NT2/D1 (cell line): Measurements from ENCODE around the gene RTL10.

Experiments
- DNase-seq: peaks from one replicate; pipeline ENCODE4 v3.0.0-alpha.2; 2011; ENCODE audit warnings: low read depth, low spot score
- H3K27me3 ChIP-seq: 2 replicates; pipeline ENCODE4 v1.6.0; 2011; ENCODE audit warnings: mild to moderate bottlenecking; ENCODE audit not compliant: insufficient read length, insufficient read depth
- H3K36me3 ChIP-seq: 2 replicates; pipeline ENCODE4 v1.6.1; 2011; ENCODE audit warnings: mild to moderate bottlenecking, low read length, mixed read lengths; ENCODE audit not compliant: insufficient read depth, insufficient read length
- H3K4me1 ChIP-seq: 2 replicates; pipeline ENCODE4 v1.5.1; 2011; ENCODE audit not compliant: insufficient read depth, insufficient read length
- H3K4me3 ChIP-seq: 2 replicates; pipeline ENCODE4 v1.5.1; 2011; ENCODE audit warnings: low read depth; ENCODE audit not compliant: insufficient read length
- H3K9ac ChIP-seq: 2 replicates; pipeline ENCODE4 v1.6.0; 2011; ENCODE audit warnings: low read depth; ENCODE audit not compliant: insufficient read length
- H3K9me3 ChIP-seq: 2 replicates; pipeline ENCODE4 v1.5.1; 2011; ENCODE audit warnings: mild to moderate bottlenecking, low read length; ENCODE audit not compliant: insufficient read depth
- SUZ12 ChIP-seq: IDR thresholded peaks from 2 replicates; pipeline ENCODE4 v1.6.1; 2011; ENCODE audit not compliant: insufficient read length, insufficient read depth; ENCODE audit errors: extremely low read depth
- YY1 ChIP-seq: IDR thresholded peaks from 2 replicates; pipeline ENCODE4 v1.6.1; 2011; ENCODE audit not compliant: insufficient read length, insufficient read depth
- ZNF274 ChIP-seq: IDR thresholded peaks from 2 replicates; pipeline ENCODE4 v1.6.1; 2011; ENCODE audit warnings: mild to moderate bottlenecking, low read depth, low read length

RTL10 gene

DNA sequence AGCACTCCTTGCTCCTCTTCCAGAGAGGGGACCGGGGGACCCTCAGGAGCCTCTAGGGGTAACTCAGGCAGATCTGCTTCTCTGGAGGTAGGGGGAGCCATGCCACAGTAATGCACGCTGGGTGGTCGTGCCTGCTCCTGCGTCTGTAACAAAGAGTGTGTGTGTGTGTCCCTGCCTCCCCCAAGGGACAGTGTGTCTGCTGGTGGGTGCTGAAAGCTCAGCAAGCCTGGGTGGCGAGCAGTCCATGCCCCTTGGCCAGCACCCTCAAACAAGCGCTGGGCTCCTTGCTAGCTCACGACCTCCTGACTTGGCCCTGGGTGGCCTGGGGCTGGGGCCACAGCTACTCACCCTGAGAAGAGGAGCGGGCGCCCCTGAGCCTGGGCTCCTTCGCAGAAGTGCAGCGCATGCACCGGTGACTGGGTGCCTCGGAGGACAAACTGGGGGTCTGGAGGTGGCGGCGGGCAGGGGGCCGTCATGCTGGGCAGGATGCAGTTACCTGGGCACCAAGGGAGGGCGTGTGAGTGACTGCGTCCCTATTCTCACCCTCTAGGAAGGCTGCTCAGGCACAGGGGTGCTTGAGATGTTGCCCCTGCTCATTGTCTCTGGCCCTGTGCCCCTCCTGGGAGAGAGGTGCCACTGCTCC is 33.7 kb downstream of the RTL10 start:
- no peaks in the 10 kb centered on the region for H3K9me3 ChIP-seq
- H3K9ac ChIP-seq, result no peak overlapping the region
- H3K27me3 ChIP-seq, result no peaks in the 10 kb centered on the region
- no peak overlapping the region for H3K4me3 ChIP-seq
- TF ChIP-seq SUZ12, result no peak
- no peak for TF ChIP-seq ZNF274
- TF ChIP-seq YY1, result no peak
- peaks cover 23% of the 10 kb centered on the region for H3K36me3 ChIP-seq
- H3K4me1 ChIP-seq, result peaks cover 11% of the 10 kb centered on the region
- no peak for DNase-seq

GRCh38 chr22:19819911-19820879 is 34.5 kb downstream of the RTL10 start:
- DNase-seq, result no peak
- no peak overlapping the region for H3K4me3 ChIP-seq
- H3K9me3 ChIP-seq, result no peaks in the 10 kb centered on the region
- H3K4me1 ChIP-seq, result peaks cover 11% of the 10 kb centered on the region
- no peaks in the 10 kb centered on the region for H3K27me3 ChIP-seq
- peaks cover 23% of the 10 kb centered on the region for H3K36me3 ChIP-seq
- H3K9ac ChIP-seq, result no peak overlapping the region
- no peak for TF ChIP-seq ZNF274
- no peak for TF ChIP-seq SUZ12
- TF ChIP-seq YY1, result no peak

DNA sequence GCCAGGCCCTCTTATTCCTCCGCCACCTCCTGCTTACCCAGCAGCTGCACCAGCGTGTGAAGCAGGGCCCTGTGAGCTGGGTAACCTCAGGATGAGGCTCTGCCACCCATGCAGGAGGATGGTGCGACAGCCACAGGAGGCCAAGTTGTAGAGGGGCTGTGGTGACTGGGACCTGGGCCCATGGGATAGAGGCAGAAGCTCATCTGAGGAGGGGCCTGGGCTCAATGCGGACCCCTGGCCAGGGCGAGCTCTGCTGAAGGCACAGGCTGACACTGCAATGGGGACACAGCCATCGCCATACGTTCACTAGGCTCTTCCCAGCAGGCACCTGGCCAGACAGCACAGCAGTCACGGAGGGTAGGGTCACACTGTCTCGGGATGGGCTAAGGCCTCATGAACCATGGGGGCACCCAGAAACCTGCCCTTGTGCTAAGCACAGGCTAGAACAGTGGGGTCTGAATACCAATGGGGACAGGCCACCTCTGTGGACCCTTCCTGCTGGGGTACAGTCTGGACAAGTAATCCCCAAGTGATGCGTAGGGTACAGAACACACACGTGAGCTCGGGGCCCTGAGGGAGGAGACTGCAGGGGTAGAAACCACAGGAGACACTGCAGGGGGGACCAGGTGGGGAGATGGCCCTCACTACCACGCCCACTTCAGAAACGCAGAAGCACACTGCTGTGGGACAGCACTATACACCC is 35.3 kb downstream of the RTL10 start:
- H3K36me3 ChIP-seq, result peaks cover 28% of the 10 kb centered on the region
- no peak overlapping the region for H3K4me3 ChIP-seq
- H3K27me3 ChIP-seq, result no peaks in the 10 kb centered on the region
- no peaks in the 10 kb centered on the region for H3K9me3 ChIP-seq
- TF ChIP-seq YY1 (no peak), SUZ12 (no peak), ZNF274 (no peak)
- DNase-seq, result no peak
- no peak overlapping the region for H3K9ac ChIP-seq
- H3K4me1 ChIP-seq, result peaks cover 9% of the 10 kb centered on the region

GRCh38 chr22:19818324-19819207 is 36.1 kb downstream of the RTL10 start:
- Histone ChIP-seq H3K9ac (no peak overlapping the region), H3K27me3 (no peaks in the 10 kb centered on the region), H3K36me3 (peaks cover 33% of the 10 kb centered on the region), H3K4me3 (no peak overlapping the region), H3K4me1 (peaks cover 5% of the 10 kb centered on the region), H3K9me3 (no peaks in the 10 kb centered on the region)
- no peak for TF ChIP-seq ZNF274
- TF ChIP-seq YY1, result no peak
- TF ChIP-seq SUZ12, result no peak
- DNase-seq, result no peak

GRCh38 chr22:19816372-19817119 is 38.1 kb downstream of the RTL10 start:
- Histone ChIP-seq H3K36me3 (peaks cover 50% of the 10 kb centered on the region), H3K4me1 (peaks cover 7% of the 10 kb centered on the region), H3K27me3 (no peaks in the 10 kb centered on the region), H3K9ac (no peak overlapping the region), H3K9me3 (no peaks in the 10 kb centered on the region), H3K4me3 (no peak overlapping the region)
- TF ChIP-seq ZNF274 (no peak), YY1 (no peak), SUZ12 (no peak)
- no peak for DNase-seq

GRCh38 chr22:19815823-19816290 is 38.8 kb downstream of the RTL10 start:
- Histone ChIP-seq H3K9me3 (no peaks in the 10 kb centered on the region), H3K27me3 (no peaks in the 10 kb centered on the region), H3K9ac (no peak overlapping the region), H3K4me1 (peaks cover 9% of the 10 kb centered on the region), H3K4me3 (no peak overlapping the region), H3K36me3 (peaks cover 50% of the 10 kb centered on the region)
- TF ChIP-seq ZNF274 (no peak), SUZ12 (no peak), YY1 (no peak)
- no peak for DNase-seq
